ENCODE data around the gene ARF1. TPM values are rescaled to one million over a fixed set of nuclear protein-coding genes. Genes with fewer than 3 reads are reported as not detected.

ARF1 gene
- polyA plus RNA-seq, 1 donor (not counting 4 experiments of a cell fraction or from before 2014, with no cell fraction given): 295 TPM

DNA sequence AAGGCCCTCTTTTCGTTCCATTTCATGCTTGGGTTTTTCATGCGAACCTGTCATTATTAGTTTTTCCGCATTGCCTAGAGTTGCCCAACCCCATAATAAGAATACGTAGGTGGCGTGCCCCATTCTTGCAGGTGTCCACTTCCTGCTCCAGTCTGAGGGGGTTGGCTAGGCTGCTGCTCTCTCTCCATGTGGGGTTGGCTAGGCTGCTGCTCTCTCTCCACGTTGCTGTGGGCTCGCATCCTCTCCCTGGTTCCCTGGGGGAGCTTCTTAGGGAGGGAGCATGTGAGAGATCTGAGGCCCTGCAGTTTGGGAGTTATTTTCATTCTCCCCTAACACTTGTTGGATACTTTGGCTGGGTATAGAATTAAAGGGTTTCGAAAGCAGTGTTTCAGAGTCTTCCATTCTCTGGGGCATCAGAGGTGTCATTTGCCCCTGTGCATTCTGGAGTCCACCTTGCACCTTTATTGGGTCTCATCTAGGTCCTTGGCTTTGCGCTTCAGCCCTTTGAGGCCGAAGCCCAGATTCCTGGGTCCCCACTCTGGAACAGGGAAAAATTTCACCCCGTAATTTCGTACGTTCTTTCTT, 12.0 kb downstream of the ARF1 start:
- no peak overlapping the region for H3K9ac ChIP-seq (ENCODE audit: control insufficient read depth, extremely low read depth, insufficient read depth, low read length)
- TF ChIP-seq, protein P1, sequence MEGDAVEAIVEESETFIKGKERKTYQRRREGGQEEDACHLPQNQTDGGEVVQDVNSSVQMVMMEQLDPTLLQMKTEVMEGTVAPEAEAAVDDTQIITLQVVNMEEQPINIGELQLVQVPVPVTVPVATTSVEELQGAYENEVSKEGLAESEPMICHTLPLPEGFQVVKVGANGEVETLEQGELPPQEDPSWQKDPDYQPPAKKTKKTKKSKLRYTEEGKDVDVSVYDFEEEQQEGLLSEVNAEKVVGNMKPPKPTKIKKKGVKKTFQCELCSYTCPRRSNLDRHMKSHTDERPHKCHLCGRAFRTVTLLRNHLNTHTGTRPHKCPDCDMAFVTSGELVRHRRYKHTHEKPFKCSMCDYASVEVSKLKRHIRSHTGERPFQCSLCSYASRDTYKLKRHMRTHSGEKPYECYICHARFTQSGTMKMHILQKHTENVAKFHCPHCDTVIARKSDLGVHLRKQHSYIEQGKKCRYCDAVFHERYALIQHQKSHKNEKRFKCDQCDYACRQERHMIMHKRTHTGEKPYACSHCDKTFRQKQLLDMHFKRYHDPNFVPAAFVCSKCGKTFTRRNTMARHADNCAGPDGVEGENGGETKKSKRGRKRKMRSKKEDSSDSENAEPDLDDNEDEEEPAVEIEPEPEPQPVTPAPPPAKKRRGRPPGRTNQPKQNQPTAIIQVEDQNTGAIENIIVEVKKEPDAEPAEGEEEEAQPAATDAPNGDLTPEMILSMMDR (optimal IDR thresholded peaks at IDR 0.05 in 1 of 3, IDR thresholded peaks at IDR 0.05 in 1 of 3, conservative IDR thresholded peaks at IDR 0.05 in 1 of 3; ENCODE audit: extremely low read depth in 1 of 3, insufficient read depth in 2 of 3, low read length in 3 of 3): no peak
- TF ChIP-seq EZH2 (IDR thresholded peaks at IDR 0.05; ENCODE audit: low read length): no peak
- H3K4me3 ChIP-seq (ENCODE audit: control insufficient read depth in 2 of 3, extremely low read depth in 1 of 3, insufficient read depth in 2 of 3, low read depth in 1 of 3, low read length in 3 of 3): no peak overlapping the region
- peaks cover 90% of the 10 kb centered on the region for H4K20me1 ChIP-seq (ENCODE audit: control insufficient read depth, extremely low read depth, insufficient read depth, low read length)
- H3K9me1 ChIP-seq (ENCODE audit: control insufficient read depth, extremely low read depth, insufficient read depth, low read length): peaks cover 8% of the 10 kb centered on the region
- H3K4me2 ChIP-seq (ENCODE audit: control insufficient read depth, extremely low read depth, insufficient read depth, low read depth, low read length): no peak overlapping the region
- peaks cover 32% of the 10 kb centered on the region for H3K4me1 ChIP-seq (ENCODE audit: control insufficient read depth, extremely low read depth, insufficient read depth, low read length)
- peaks cover 5% of the 10 kb centered on the region for H3K9me3 ChIP-seq (ENCODE audit: control insufficient read depth, low read depth, low read length)
- H3K27me3 ChIP-seq (ENCODE audit: control insufficient read depth, extremely low read depth, insufficient read depth, low read length): no peaks in the 10 kb centered on the region
- DNase-seq (ENCODE audit: low read depth, low spot score) (no peak), FAIRE-seq (no peak)
- H3K36me3 ChIP-seq (ENCODE audit: control insufficient read depth in 2 of 2, extremely low read depth in 1 of 2, insufficient read depth in 2 of 2, low read length in 2 of 2): peaks cover 24 to 53% of the 10 kb centered on the region in 2 experiments
- dilution Hi-C loops (cut with MboI; ENCODE audit: extremely low pct_ligation_motif_present, low sequenced_read_pairs): no loop called here
- H3K79me2 ChIP-seq (ENCODE audit: control insufficient read depth, insufficient read depth, low read length): peaks cover 98% of the 10 kb centered on the region
- no peak overlapping the region for H3K27ac ChIP-seq (ENCODE audit: control insufficient read depth, insufficient read depth, low read length)
- no peak overlapping the region for H2AFZ ChIP-seq (ENCODE audit: control insufficient read depth, low read length)

DNA sequence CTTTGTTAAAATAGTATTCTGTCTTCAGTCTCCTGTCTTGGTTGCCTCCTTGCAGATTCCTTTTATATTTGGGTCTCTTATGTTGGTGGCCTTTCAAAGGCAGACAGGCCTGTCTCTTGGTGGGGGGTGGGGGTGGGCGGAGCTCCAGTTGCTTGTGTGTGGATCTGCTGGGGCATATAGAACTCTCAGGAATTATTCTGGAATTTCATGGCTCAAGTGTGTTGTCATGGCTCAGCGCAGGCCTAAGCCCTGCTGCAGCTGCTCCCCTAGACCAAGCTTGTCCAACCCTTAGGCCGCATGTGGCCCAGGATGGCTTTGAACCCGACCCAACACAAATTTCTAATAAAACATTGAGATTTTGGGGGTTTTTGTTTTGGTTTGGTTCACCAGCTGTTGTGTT, 12.7 kb downstream of the ARF1 start:
- Histone ChIP-seq H3K4me2 (ENCODE audit: control insufficient read depth, extremely low read depth, insufficient read depth, low read depth, low read length) (no peak overlapping the region), H2AFZ (ENCODE audit: control insufficient read depth, low read length) (no peak overlapping the region), H3K4me3 (ENCODE audit: control insufficient read depth in 2 of 3, extremely low read depth in 1 of 3, insufficient read depth in 2 of 3, low read depth in 1 of 3, low read length in 3 of 3) (no peak overlapping the region), H3K27me3 (ENCODE audit: control insufficient read depth, extremely low read depth, insufficient read depth, low read length) (no peaks in the 10 kb centered on the region), H3K27ac (ENCODE audit: control insufficient read depth, insufficient read depth, low read length) (no peak overlapping the region), H3K79me2 (ENCODE audit: control insufficient read depth, insufficient read depth, low read length) (peaks cover 98% of the 10 kb centered on the region), H3K9me1 (ENCODE audit: control insufficient read depth, extremely low read depth, insufficient read depth, low read length) (peaks cover 8% of the 10 kb centered on the region), H3K9me3 (ENCODE audit: control insufficient read depth, low read depth, low read length) (peaks cover 5% of the 10 kb centered on the region), H3K36me3 (ENCODE audit: control insufficient read depth in 2 of 2, extremely low read depth in 1 of 2, insufficient read depth in 2 of 2, low read length in 2 of 2) (peaks cover 27 to 52% of the 10 kb centered on the region in 2 experiments), H4K20me1 (ENCODE audit: control insufficient read depth, extremely low read depth, insufficient read depth, low read length) (peaks cover 90% of the 10 kb centered on the region), H3K9ac (ENCODE audit: control insufficient read depth, extremely low read depth, insufficient read depth, low read length) (no peak overlapping the region), H3K4me1 (ENCODE audit: control insufficient read depth, extremely low read depth, insufficient read depth, low read length) (peaks cover 25% of the 10 kb centered on the region)
- FAIRE-seq (no peak), DNase-seq (ENCODE audit: low read depth, low spot score) (no peak)
- no peak for TF ChIP-seq EZH2 (IDR thresholded peaks at IDR 0.05; ENCODE audit: low read length)
- TF ChIP-seq, protein P1 (optimal IDR thresholded peaks at IDR 0.05 in 1 of 3, IDR thresholded peaks at IDR 0.05 in 1 of 3, conservative IDR thresholded peaks at IDR 0.05 in 1 of 3; ENCODE audit: extremely low read depth in 1 of 3, insufficient read depth in 2 of 3, low read length in 3 of 3): no peak
- dilution Hi-C loops (cut with MboI; ENCODE audit: extremely low pct_ligation_motif_present, low sequenced_read_pairs): no loop called here

All from keratinocyte (primary cell).